Measurements from ENCODE around the gene SELPLG. TPM values are rescaled to one million over a fixed set of nuclear protein-coding genes. Genes with fewer than 3 reads are reported as not detected.

The SELPLG gene
- total RNA-seq, 1 donor from 2014 or later = 31.9 TPM

DNA sequence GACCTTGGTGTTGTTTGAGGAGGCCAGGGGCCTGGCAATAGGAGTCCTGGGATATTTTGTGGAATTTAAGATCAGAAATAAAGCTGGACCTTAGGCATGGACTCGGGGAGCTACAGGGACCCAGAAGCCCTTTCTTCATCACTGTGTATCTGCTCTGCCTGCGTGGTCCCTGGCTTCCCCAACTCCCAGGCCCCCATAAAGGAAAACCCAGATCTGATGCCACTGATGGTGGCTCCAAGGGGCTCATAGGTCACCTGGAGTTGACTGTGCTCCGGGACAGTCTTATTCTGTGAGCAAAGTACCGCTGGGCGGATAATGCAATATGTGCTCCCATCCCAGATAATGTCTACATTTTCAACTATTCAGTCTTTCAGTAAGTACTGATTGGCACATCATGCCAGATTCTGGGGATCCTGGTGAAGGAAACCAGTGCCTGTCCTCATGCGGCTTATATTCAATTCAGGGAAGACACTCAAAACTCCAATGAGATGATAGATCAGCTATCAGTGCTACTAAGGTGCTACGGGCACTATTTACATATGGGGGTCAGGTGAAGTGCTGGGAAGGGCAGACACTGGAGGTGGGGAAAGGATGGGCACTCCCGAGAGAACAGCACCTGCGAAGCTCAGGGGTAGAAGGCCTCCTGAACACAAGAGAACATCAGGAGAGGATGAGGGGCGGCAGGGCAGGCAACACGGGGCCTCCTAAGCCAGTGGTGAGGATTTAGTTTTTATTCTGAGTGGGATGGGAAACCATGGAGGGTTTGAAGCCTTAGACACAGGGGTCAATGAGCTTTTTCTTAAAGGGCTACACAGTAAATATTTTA is 5.5 kb upstream of the SELPLG start:
- Histone ChIP-seq H3K9me3 (no peaks in the 10 kb centered on the region), H3K27me3 (no peaks in the 10 kb centered on the region), H3K4me1 (peaks cover 68% of the 10 kb centered on the region), H3K27ac (peak overlapping the region; percentile 65), H3K4me3 (no peak overlapping the region), H3K36me3 (no peaks in the 10 kb centered on the region)
- ATAC-seq = no peak
- TF ChIP-seq, protein P1, sequence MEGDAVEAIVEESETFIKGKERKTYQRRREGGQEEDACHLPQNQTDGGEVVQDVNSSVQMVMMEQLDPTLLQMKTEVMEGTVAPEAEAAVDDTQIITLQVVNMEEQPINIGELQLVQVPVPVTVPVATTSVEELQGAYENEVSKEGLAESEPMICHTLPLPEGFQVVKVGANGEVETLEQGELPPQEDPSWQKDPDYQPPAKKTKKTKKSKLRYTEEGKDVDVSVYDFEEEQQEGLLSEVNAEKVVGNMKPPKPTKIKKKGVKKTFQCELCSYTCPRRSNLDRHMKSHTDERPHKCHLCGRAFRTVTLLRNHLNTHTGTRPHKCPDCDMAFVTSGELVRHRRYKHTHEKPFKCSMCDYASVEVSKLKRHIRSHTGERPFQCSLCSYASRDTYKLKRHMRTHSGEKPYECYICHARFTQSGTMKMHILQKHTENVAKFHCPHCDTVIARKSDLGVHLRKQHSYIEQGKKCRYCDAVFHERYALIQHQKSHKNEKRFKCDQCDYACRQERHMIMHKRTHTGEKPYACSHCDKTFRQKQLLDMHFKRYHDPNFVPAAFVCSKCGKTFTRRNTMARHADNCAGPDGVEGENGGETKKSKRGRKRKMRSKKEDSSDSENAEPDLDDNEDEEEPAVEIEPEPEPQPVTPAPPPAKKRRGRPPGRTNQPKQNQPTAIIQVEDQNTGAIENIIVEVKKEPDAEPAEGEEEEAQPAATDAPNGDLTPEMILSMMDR (IDR thresholded peaks at IDR 0.05) = no peak
- intact Hi-C loops (cut with DNase I) = no loop called here
- no peak for DNase-seq

DNA sequence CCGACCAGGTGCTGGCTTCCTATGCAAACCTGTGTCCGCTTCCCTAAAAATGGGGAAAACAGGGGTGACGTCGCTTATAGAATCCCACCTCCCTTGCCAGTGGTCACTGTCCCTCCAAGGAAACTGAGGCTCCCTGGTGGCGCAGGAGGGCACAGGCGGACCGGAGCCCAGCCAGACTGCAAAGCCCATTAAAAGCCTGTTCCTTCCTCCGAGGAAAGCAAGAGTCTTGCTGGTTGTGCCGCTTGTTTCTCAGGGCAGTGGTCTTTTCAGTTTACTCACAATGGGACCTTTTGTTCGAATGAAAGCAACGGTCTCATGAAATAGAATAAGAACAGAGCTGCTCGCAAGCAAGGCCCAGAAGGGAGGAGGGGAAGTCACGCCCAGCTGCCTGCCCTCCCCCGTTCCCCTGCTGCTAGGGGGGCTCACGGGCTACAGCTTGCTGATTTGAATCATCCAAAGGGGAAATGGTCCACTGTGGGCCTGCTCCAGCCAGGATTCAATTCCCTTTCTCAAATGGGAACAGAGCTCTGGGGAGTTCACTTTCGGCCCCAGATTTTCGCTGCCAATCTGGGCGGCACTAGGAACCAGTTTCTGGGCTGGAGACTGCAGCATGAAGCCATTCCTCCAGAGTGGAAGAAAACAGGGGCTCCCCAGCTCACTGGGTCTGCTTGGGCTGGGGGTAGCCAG is 4.6 kb upstream of the SELPLG start:
- peak; percentile 72 for DNase-seq
- Histone ChIP-seq H3K4me3 (no peak overlapping the region), H3K27me3 (no peaks in the 10 kb centered on the region), H3K9me3 (no peaks in the 10 kb centered on the region), H3K4me1 (peaks cover 70% of the 10 kb centered on the region), H3K36me3 (no peaks in the 10 kb centered on the region), H3K27ac (peak overlapping the region; percentile 65)
- TF ChIP-seq, protein P1 (IDR thresholded peaks at IDR 0.05) = no peak
- intact Hi-C loops (cut with DNase I) = no loop called here
- peak; percentile 8 for ATAC-seq

DNA sequence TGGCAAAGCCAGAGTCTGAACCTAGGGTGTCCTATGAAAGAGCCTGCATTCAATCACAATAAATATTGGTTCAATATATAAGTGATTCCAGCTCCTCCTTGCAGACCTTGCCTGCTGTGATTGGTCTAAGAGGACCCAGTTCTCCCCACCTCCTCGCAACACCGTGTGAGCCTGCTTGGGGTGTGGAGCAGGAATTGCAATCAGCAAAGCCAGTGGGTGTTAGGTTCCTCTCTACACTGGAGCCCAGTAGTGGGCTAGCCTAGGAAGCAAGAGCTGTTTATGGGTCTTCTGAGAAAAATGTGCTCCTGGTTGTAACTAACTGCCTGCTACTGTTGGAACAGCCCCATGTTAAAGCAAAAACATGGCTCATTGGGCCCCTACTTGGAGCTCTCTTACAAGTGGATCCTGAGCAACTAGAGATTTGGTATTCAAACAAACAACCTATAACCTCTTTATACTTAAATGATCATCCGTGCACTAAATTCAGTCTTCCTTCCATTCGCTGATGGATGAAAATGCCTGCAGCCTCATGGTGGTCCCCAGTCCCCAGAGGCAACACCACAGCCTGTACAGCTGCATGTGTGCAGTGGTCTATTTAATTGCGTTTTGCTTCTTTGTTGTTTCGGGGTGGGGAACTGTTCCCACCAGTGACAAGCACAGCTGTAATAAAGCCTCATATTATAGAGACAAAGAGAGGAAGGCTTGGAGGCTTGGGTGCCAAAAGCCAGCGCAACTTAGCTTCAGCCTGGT is 3.7 kb upstream of the SELPLG start:
- Histone ChIP-seq H3K4me1 (peaks cover 69% of the 10 kb centered on the region), H3K27ac (peak overlapping the region; percentile 11), H3K9me3 (no peaks in the 10 kb centered on the region), H3K4me3 (no peak overlapping the region), H3K36me3 (no peaks in the 10 kb centered on the region), H3K27me3 (no peaks in the 10 kb centered on the region)
- DNase-seq = no peak
- intact Hi-C loops (cut with DNase I) = no loop called here
- TF ChIP-seq, protein P1 (IDR thresholded peaks at IDR 0.05) = no peak
- peak; percentile 8 for ATAC-seq

DNA sequence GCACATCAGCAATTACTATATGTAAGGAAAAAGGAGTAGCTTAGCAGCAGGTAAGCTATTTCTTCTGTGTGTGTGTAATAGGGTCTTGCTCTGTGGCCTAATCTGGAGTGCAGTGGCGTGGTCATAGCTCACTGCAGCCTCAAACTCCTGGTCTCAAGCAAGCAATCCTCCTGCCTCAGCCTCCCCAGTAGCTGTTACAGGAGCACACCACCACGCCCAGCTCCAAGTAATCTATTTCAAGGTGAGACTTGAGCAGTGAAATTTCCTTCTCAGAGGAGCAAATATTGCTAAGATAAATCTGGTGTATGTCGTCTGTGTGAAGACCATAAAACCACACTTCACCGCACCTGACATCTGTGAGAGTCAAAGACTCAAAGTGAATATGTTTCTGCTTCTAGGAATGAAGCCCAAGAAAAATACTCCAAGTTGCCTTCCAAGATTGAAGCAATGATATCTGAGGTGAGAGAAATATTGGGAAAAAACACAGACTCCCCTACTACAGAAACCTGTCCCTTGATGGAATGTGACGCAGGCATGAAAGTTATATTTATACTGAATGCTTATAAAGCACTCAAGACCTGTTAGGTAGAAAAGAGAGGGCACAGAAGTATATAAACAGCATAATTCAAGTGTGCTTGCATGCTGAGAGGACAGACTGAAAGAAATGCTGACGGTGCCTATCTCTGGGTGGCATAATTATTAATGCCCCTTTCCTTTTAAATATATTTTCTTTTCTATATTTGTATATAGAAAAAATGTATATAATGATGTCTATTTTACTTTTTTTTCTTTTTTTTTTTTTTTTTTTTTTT is 2.5 kb upstream of the SELPLG start:
- DNase-seq = no peak

More for the DNA sequence above, 2.5 kb upstream of the SELPLG start:
- Histone ChIP-seq H3K36me3 (no peaks in the 10 kb centered on the region), H3K27ac (peak overlapping the region; percentile 80), H3K4me3 (no peak overlapping the region), H3K4me1 (peaks cover 59% of the 10 kb centered on the region), H3K27me3 (no peaks in the 10 kb centered on the region), H3K9me3 (no peaks in the 10 kb centered on the region)
- intact Hi-C loops (cut with DNase I) = no loop called here
- ATAC-seq = no peak
- TF ChIP-seq, protein P1 (IDR thresholded peaks at IDR 0.05) = no peak

All from upper lobe of right lung (tissue), 1 donor.